H1 (cell line): ENCODE data around the gene RARB. TPM values are rescaled to one million over a fixed set of nuclear protein-coding genes. Genes with fewer than 3 reads are reported as not detected.

Experiments
- CTCF ChIA-PET: fragments of 300-600 bp; sonication (Branson Sonifier 250); formaldehyde crosslinking; loops from one replicate; lab custom pipeline; 2021; ENCODE audit not compliant: partially characterized antibody; lab: Charles Lee
- POLR2A ChIA-PET: fragments of 300-600 bp; sonication (Branson Sonifier 250); formaldehyde crosslinking; loops from one replicate; lab custom pipeline; 2021; ENCODE audit warnings: inconsistent platforms; ENCODE audit not compliant: partially characterized antibody; lab: Charles Lee
- DNase-seq, 2 experiments: peaks; one replicate each; pipeline versions ENCODE4 v3.0.0 to v3.0.0-alpha.2; 2010 to 2022; ENCODE audit warnings: low spot score in 2 of 2, low read depth in 1 of 2, mixed read lengths in 1 of 2
- FAIRE-seq: peaks from 2 replicates; lab custom pipeline; 2011; peaks lifted over from hg19 to GRCh38; lab: Jason Lieb, UNC
- H2AFZ ChIP-seq: 2 replicates; pipeline ENCODE4 v1.8.1; 2012; ENCODE audit warnings: low read length, inconsistent platforms
- H2AK5ac ChIP-seq: 2 replicates; pipeline ENCODE4 v1.6.1; 2013; ENCODE audit warnings: low read depth, low read length
- H2BK120ac ChIP-seq: replicated peaks from 2 replicates; pipeline ENCODE3; 2013; ENCODE audit warnings: low read depth, low read length, inconsistent platforms
- H2BK12ac ChIP-seq: 2 replicates; pipeline ENCODE4 v1.6.1; 2013; ENCODE audit warnings: low read depth, low read length
- H2BK15ac ChIP-seq: 2 replicates; pipeline ENCODE4 v1.6.1; 2013; ENCODE audit warnings: low read length
- H2BK20ac ChIP-seq: 2 replicates; pipeline ENCODE4 v1.6.1; 2013; ENCODE audit warnings: low read length
- H2BK5ac ChIP-seq: 2 replicates; pipeline ENCODE4 v1.6.1; 2013; ENCODE audit warnings: low read depth, low read length
- H3K14ac ChIP-seq: 2 replicates; pipeline ENCODE4 v1.6.1; 2013; ENCODE audit warnings: inconsistent platforms; ENCODE audit not compliant: insufficient read length
- H3K18ac ChIP-seq: 2 replicates; pipeline ENCODE4 v1.6.1; 2013; ENCODE audit warnings: low read length; ENCODE audit errors: extremely low read depth
- H3K23ac ChIP-seq: 2 replicates; pipeline ENCODE4 v1.6.1; 2013; ENCODE audit warnings: inconsistent platforms; ENCODE audit not compliant: insufficient read length
- H3K23me2 ChIP-seq: 2 replicates; pipeline ENCODE4 v1.6.1; 2013; ENCODE audit warnings: low read depth, low read length
- H3K27ac ChIP-seq: 2 replicates; pipeline ENCODE4 v1.6.1; 2011; ENCODE audit warnings: low read depth, low read length, inconsistent platforms
- H3K27me3 ChIP-seq, 4 experiments: replicated peaks in 1 of 4; 1 replicate in 1 of 4; 2 replicates in 3 of 4; pipeline versions ENCODE4 v1.6.1 to v1.8.1; 2011 to 2013; ENCODE audit warnings: low read length in 3 of 4, mild to moderate bottlenecking in 3 of 4, inconsistent platforms in 2 of 4, mixed read lengths in 2 of 4, moderate library complexity in 1 of 4; ENCODE audit not compliant: control insufficient read depth in 3 of 4, insufficient read depth in 3 of 4; ENCODE audit errors: extremely low read depth in 1 of 4
- H3K36me3 ChIP-seq, 4 experiments: 2 replicates each; pipeline versions ENCODE4 v1.6.1 to v1.8.1; 2011 to 2013; ENCODE audit warnings: mild to moderate bottlenecking in 4 of 4, low read length in 3 of 4, moderate library complexity in 2 of 4, control low read depth in 1 of 4, inconsistent platforms in 1 of 4; ENCODE audit not compliant: insufficient read depth in 4 of 4, control insufficient read depth in 2 of 4
- H3K4ac ChIP-seq: replicated peaks from 2 replicates; pipeline ENCODE3; 2013; ENCODE audit warnings: low read length, low read depth, mixed read lengths, inconsistent platforms; ENCODE audit not compliant: insufficient read length
- H3K4me1 ChIP-seq, 4 experiments: replicated peaks in 1 of 4; 1 replicate in 1 of 4; 2 replicates in 3 of 4; pipeline versions ENCODE4 v1.6.1 to v1.8.1; 2011 to 2013; ENCODE audit warnings: low read length in 3 of 4, inconsistent platforms in 2 of 4, mixed read lengths in 1 of 4; ENCODE audit not compliant: insufficient read depth in 4 of 4, control insufficient read depth in 3 of 4
- H3K4me2 ChIP-seq, 2 experiments: 2 replicates each; pipeline versions ENCODE4 v1.6.1 to v1.8.1; 2011 to 2013; ENCODE audit warnings: low read depth in 2 of 2, low read length in 2 of 2, control low read depth in 1 of 2, inconsistent platforms in 1 of 2, mild to moderate bottlenecking in 1 of 2; ENCODE audit not compliant: insufficient read depth in 1 of 2
- H3K4me3 ChIP-seq, 4 experiments: fragments of 200-600, 300-600 bp in 1 of 4; sonication (generic), shearing (Covaris generic), sonication (Bioruptor Twin) in 1 of 4; 2 replicates each; pipeline versions ENCODE4 v1.5.1 to v1.8.1; 2011 to 2016; ENCODE audit warnings: low read length in 4 of 4, low read depth in 3 of 4, control low read depth in 2 of 4, inconsistent platforms in 2 of 4, mild to moderate bottlenecking in 2 of 4, mixed read lengths in 1 of 4, moderate library complexity in 1 of 4; ENCODE audit not compliant: insufficient read depth in 2 of 4; ENCODE audit errors: extremely low read depth in 1 of 4
- H3K56ac ChIP-seq: replicated peaks from 2 replicates; pipeline ENCODE3; 2013; ENCODE audit warnings: low read depth, mild to moderate bottlenecking, mixed read lengths, low read length, inconsistent platforms; ENCODE audit not compliant: insufficient read length
- H3K79me1 ChIP-seq: 2 replicates; pipeline ENCODE4 v1.6.1; 2013; ENCODE audit warnings: low read depth, low read length, control low read depth
- H3K79me2 ChIP-seq, 2 experiments: 2 replicates each; pipeline versions ENCODE4 v1.6.1 to v1.8.1; 2012 to 2013; ENCODE audit warnings: low read length in 2 of 2, mild to moderate bottlenecking in 2 of 2, inconsistent platforms in 1 of 2; ENCODE audit not compliant: insufficient read depth in 2 of 2, control insufficient read depth in 1 of 2
- H3K9ac ChIP-seq, 4 experiments: replicated peaks in 1 of 4; 1 replicate in 1 of 4; 2 replicates in 3 of 4; pipeline versions ENCODE4 v1.6.1 to v1.8.1; 2011 to 2013; ENCODE audit warnings: low read depth in 3 of 4, low read length in 3 of 4, control low read depth in 2 of 4, mild to moderate bottlenecking in 2 of 4, moderate library complexity in 2 of 4, inconsistent platforms in 1 of 4; ENCODE audit errors: extremely low read depth in 1 of 4
- H3K9me3 ChIP-seq, 2 experiments: 2 replicates each; pipeline versions ENCODE4 v1.6.1 to v1.8.1; 2012 to 2013; ENCODE audit warnings: mild to moderate bottlenecking in 2 of 2, moderate library complexity in 2 of 2, control low read depth in 1 of 2, inconsistent platforms in 1 of 2, low read depth in 1 of 2, low read length in 1 of 2, mixed read lengths in 1 of 2; ENCODE audit not compliant: insufficient read depth in 2 of 2
- H4K20me1 ChIP-seq, 2 experiments: replicated peaks in 1 of 2; 2 replicates each; pipeline versions ENCODE3 to v1.8.1; 2011 to 2013; ENCODE audit warnings: inconsistent platforms in 2 of 2, low read length in 2 of 2, mild to moderate bottlenecking in 1 of 2; ENCODE audit not compliant: insufficient read depth in 2 of 2, control insufficient read depth in 1 of 2
- H4K5ac ChIP-seq: 2 replicates; pipeline ENCODE4 v1.6.1; 2013; ENCODE audit warnings: low read length, low read depth, mixed read lengths, inconsistent platforms; ENCODE audit not compliant: insufficient read length
- H4K8ac ChIP-seq: 2 replicates; pipeline ENCODE4 v1.8.0; 2013; ENCODE audit warnings: mild to moderate bottlenecking, moderate library complexity, low read length, inconsistent platforms; ENCODE audit not compliant: insufficient read depth; ENCODE audit errors: extremely low read depth
- H4K91ac ChIP-seq: replicated peaks from 2 replicates; pipeline ENCODE3; 2013; ENCODE audit warnings: low read length, mixed read lengths, inconsistent platforms; ENCODE audit not compliant: insufficient read length
- ASH2L ChIP-seq: fragments of 200-600, 300-600 bp; sonication (generic); IDR thresholded peaks from one replicate; pipeline ENCODE4 v1.7.1; 2017; ENCODE audit warnings: low read length
- BACH1 ChIP-seq: IDR thresholded peaks from 2 replicates; pipeline ENCODE4 v1.6.1; 2012; ENCODE audit warnings: low read length, improper control_type of control experiment
- BRCA1 ChIP-seq: IDR thresholded peaks from 2 replicates; pipeline ENCODE4 v1.6.1; 2012; ENCODE audit warnings: low read depth, low read length, improper control_type of control experiment
- CHD2 ChIP-seq: IDR thresholded peaks from 2 replicates; pipeline ENCODE4 v1.6.1; 2012; ENCODE audit warnings: low read length, improper control_type of control experiment
- CREB1 ChIP-seq: IDR thresholded peaks from 2 replicates; pipeline ENCODE4 v1.6.1; 2012; ENCODE audit warnings: inconsistent platforms
- E2F6 ChIP-seq: IDR thresholded peaks from 2 replicates; pipeline ENCODE4 v1.6.1; 2012; ENCODE audit warnings: inconsistent platforms
- NANOG ChIP-seq: IDR thresholded peaks from 2 replicates; pipeline ENCODE4 v1.6.1; 2011; ENCODE audit warnings: low read length, low read depth, mild to moderate bottlenecking, inconsistent platforms; ENCODE audit not compliant: insufficient read depth, poor library complexity, severe bottlenecking
- NRF1 ChIP-seq: IDR thresholded peaks from 2 replicates; pipeline ENCODE4 v1.6.1; 2011; ENCODE audit warnings: mild to moderate bottlenecking, low read depth, low read length, improper control_type of control experiment
- RBBP5 ChIP-seq: IDR thresholded peaks from 2 replicates; pipeline ENCODE4 v1.7.1; 2012; ENCODE audit warnings: low read depth, mild to moderate bottlenecking, inconsistent platforms, low read length, moderate library complexity, borderline replicate concordance
- SAP30 ChIP-seq: fragments of 300-600 bp; sonication (generic); IDR thresholded peaks from 2 replicates; pipeline ENCODE4 v1.7.1; 2012; ENCODE audit warnings: low read length, moderate library complexity, mild to moderate bottlenecking, inconsistent platforms; ENCODE audit not compliant: insufficient read depth, insufficient replicate concordance
- SP1 ChIP-seq: IDR thresholded peaks from 2 replicates; pipeline ENCODE4 v1.6.1; 2011; ENCODE audit warnings: low read depth, low read length
- TAF7 ChIP-seq: optimal IDR thresholded peaks from 2 replicates; pipeline ENCODE3; 2011; ENCODE audit warnings: low read depth, mild to moderate bottlenecking, inconsistent platforms, low read length, moderate library complexity, borderline replicate concordance
- TBP ChIP-seq: IDR thresholded peaks from 2 replicates; pipeline ENCODE4 v1.6.1; 2011; ENCODE audit warnings: low read depth, low read length, improper control_type of control experiment
- ZNF274 ChIP-seq: IDR thresholded peaks from 2 replicates; pipeline ENCODE4 v1.7.0; 2012; ENCODE audit warnings: low read length, borderline replicate concordance; ENCODE audit errors: extremely low read depth
- WGBS, 2 experiments: shearing (Covaris generic) in 1 of 2; methylation state at CpG; one replicate each; pipeline versions ENCODE4 v1.1.6 to v1.1.7; 2013 to 2015; ENCODE audit warnings: low lambda C conversion rate in 2 of 2, mixed read lengths in 2 of 2, inconsistent platforms in 1 of 2, low coverage in 1 of 2, missing lambda C conversion rate in 1 of 2; ENCODE audit not compliant: insufficient replicate concordance in 2 of 2, insufficient coverage in 1 of 2, insufficient read length in 1 of 2; ENCODE audit errors: extremely low coverage in 1 of 2, missing lambda C conversion rate in 1 of 2; 5-methylcytosine and 5-hydroxymethylcytosine counted together
- polyA plus RNA-seq, 7 experiments: library from polyadenylated mRNA; depleted of rRNA in 3 of 7; stranded (reverse) in 5 of 7; unstranded in 2 of 7; fragments of >200 nt in 5 of 7; fragments of 200-250 nt in 2 of 7; gene quantifications; 1 replicate in 5 of 7; 2 replicates in 1 of 7; 4 replicates in 1 of 7; pipeline versions ENCODE4 v1.2.1 to v1.2.3, GENCODE V29; 2011 to 2013; ENCODE audit warnings: missing spikeins in 2 of 7, mixed read lengths in 2 of 7
- total RNA-seq: library from RNA; stranded (reverse); fragmentation: NEBNext Ultra II Directional; extraction: Animal tissue kit (Norgen Biotek cat#: 25700); gene quantifications from 2 replicates; pipeline ENCODE4 v1.2.1, GENCODE V29; 2021

Gene RARB
- total and polyA plus RNA-seq, 2 of the 8 experiments (the other 6 are each of a cell fraction or from before 2014, with no cell fraction given): 0.15 to 0.22 TPM

- H3K36me3 ChIP-seq: no peaks in the 10 kb centered on the region
- no peak overlapping the region for H3K9ac ChIP-seq
- H3K4me1 ChIP-seq: no peaks in the 10 kb centered on the region; a peak in 1 of 7 replicates
- FAIRE-seq (no peak), DNase-seq (no peak)
- no peak overlapping the region for H3K14ac ChIP-seq
- no peaks in the 10 kb centered on the region for H3K79me1 ChIP-seq
- H2AFZ ChIP-seq: no peak overlapping the region
- H3K27me3 ChIP-seq: no peaks in the 10 kb centered on the region
- no peak overlapping the region for H2AK5ac ChIP-seq
- H3K9me3 ChIP-seq: 0 out of 4 replicates have a peak, but pooled peaks cover 0 to 4% of the 10 kb centered on the region in 2 experiments
- no peak overlapping the region for H2BK20ac ChIP-seq
- H2BK5ac ChIP-seq: no peak overlapping the region
- no peaks in the 10 kb centered on the region for H4K20me1 ChIP-seq
- H3K23ac ChIP-seq: no peak overlapping the region
- 89% methylated on average over 1 of the region's 1 CpG; no CpG with 5 or more reads in 1 of the 2 experiments for WGBS, 2 experiments
- H4K91ac ChIP-seq: no peak overlapping the region
- H3K23me2 ChIP-seq: no peaks in the 10 kb centered on the region
- H4K8ac ChIP-seq: no peak overlapping the region
- H3K56ac ChIP-seq: no peak overlapping the region
- no peak overlapping the region for H3K4me2 ChIP-seq
- CTCF ChIA-PET: interaction anchor here (2.9 kb wide), 1 partner anchor 37 kb away, joined by 8 read pairs; no protein-coding TSS in a partner anchor
- POLR2A ChIA-PET: no interaction called here
- H3K18ac ChIP-seq: no peak overlapping the region
- no peak overlapping the region for H4K5ac ChIP-seq
- no peak overlapping the region for H2BK12ac ChIP-seq
- no peak overlapping the region for H2BK120ac ChIP-seq
- no peak overlapping the region for H3K4ac ChIP-seq
- no peaks in the 10 kb centered on the region for H3K79me2 ChIP-seq
- H2BK15ac ChIP-seq: no peak overlapping the region
- H3K4me3 ChIP-seq: no peak overlapping the region
- H3K27ac ChIP-seq: no peak overlapping the region
- TF ChIP-seq ASH2L (no peak), BRCA1 (no peak), ZNF274 (no peak), RBBP5 (no peak), NRF1 (no peak), SAP30 (no peak), TAF7 (no peak), CREB1 (no peak), BACH1 (no peak), NANOG (no peak), TBP (no peak), CHD2 (no peak), SP1 (no peak), E2F6 (no peak)
These were observed 67.2 kb downstream of the RARB start for GRCh38 chr3:25495304-25495703.
